ENCODE results near the gene PARL.

The PARL gene

DNA sequence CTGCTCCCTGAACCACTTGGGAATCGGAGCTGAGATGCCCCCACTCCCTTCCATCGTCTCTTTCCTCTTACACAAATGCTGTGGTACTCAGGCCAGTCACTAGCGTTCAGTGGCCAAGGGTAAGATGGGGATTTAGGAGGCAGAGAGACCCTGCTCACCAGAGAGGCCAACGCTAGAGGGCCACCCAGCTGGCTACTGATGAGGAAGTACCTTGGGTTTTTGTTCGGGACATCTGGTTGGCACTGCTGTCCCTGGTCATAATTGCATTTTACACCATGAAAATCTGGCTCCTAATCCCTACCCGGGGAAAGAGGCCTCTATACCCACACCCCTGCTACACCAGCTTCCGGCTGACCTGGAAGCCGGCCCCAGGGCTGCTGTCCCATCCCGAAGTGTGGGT is 67.0 kb downstream of the PARL start:
- no peak for DNase-seq (ENCODE audit: low read depth in 2 of 2)

DNA sequence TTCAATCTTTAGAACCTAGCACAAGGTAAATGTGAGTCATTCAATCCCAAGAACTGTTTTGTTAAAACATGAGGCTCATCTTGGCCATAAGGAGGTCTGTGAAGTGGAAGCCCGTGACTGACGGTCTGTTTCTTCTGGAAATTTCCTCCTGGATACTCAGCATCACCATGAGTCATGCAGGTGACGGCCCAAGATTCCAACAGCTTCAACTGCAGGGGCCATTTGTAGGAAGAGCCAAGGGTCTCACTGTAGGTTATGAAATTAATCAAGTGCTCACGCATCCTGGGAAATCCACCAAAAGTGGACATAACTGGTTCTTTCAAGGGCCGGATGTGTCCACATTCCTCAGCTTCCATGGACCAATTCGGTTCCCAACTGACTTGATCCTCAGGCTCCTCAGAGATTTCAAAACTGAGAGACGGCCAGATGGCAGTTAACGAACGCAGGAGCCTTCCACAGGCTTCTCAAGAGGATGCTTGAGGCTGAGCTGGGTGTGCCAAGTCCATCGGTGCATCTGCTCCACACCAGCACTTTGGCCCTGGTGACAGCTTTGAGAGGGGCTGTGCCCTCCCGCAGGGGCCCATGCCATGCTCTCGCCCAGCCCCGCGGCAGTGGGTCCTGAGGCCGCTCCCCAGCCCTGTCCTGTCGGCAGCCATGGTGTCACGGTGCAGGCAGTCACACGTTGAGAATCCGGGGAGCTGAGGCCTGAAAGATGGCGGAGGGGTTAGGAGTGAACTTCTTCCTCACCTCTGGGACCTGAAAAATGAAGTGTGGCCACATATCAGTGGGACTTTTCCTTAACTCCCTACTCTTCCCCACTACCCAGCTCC is 67.8 kb downstream of the PARL start:
- no peak for DNase-seq (ENCODE audit: low read depth in 2 of 2)

DNA sequence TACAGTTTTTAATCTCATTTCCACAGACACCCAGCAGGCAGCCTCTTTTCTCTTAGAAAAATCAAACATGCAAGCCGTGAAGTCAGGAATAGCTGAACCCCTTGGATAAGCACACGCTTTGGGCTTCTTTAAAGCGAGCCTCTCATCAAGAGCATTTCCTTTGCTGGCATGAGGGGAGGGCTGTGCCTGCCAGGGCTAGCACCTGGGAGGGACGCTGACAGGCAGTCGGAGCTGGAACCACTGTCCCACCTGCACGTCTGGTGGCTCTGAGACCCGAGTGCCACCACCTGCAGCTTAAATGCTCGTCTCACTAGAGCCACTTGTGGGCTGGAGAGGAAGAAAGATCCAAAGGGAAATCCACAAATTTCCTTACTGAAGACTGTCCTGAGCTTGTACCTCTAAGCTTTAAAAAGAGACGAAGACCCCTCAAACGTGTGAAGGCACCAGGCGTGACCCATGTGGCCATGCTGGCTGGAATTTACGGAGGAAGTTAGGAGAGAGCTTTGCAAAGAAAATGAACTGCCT is 68.7 kb downstream of the PARL start:
- no peak for DNase-seq (ENCODE audit: low read depth in 2 of 2)

DNA sequence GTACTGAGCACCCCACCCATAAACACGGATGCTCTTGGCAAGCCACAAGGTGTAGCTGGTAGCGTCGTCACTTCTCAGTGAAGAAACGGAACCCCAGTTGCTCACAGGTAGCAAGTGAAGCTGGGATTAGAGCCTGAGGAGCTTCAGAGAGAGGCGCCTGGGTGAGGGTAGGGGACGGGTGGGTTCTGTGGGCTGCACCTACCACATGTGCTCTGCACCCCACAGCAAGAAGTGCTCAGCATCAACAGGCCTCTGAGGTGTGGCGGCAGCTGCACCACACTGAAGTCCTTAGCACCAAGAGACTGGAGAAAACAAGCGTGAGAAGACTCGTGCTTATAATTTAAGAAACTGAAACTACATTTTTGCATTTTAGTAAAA is 69.1 kb downstream of the PARL start:
- no peak for DNase-seq (ENCODE audit: low read depth in 2 of 2)

DNA sequence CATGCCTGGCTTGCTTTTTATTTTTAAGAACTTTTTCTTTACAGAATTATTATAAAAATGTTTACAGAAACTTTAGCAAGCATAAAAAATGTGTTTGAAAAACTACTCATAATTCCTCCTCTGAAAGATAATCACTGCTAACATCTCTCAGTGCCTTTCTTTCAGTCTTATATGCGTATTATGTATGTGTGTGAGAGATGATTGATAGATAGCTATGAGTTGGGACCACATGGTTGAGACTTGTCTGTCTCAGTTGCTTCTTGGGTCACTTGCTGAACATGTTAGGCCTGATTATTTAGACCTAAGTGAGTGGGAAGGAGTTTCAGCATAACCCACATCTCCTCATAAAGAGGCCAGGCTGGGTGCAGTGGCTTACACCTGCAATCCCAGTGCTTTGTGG is 70.4 kb downstream of the PARL start:
- no peak for DNase-seq (ENCODE audit: low read depth in 2 of 2)

DNA sequence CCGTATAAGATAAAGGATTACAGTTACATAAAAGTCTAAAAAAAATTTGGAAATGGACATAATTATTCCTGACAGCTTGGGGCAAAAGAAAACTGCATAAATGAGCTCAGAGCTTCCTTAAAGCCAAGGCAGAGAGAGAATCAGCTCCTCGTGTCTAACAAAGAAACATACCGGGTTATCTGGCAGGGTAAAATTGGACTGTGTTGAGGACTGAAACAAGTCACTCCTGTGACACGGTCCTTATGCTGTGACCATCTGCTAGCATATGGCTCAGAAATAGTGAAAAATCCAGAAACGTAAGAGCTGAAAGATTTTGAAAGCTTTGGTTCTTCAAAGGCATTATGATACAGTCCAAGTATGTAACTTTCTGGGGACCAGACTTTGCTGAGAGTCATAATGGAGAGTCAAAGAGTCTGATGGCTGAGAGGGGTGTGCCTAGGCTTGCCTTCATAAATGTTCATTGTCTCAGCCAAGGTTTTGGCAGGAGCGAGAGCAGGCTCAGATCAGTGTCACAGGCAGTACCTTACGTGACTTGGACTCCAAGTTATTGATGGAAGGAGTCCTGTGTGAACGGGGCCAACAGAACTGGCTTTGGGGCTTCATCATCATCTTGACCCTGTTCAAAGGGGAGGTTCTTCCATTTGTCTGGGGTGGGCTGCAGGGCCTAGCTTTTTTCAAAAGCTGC is 71.8 kb downstream of the PARL start:
- DNase-seq (ENCODE audit: low read depth in 2 of 2) = no peak

DNA sequence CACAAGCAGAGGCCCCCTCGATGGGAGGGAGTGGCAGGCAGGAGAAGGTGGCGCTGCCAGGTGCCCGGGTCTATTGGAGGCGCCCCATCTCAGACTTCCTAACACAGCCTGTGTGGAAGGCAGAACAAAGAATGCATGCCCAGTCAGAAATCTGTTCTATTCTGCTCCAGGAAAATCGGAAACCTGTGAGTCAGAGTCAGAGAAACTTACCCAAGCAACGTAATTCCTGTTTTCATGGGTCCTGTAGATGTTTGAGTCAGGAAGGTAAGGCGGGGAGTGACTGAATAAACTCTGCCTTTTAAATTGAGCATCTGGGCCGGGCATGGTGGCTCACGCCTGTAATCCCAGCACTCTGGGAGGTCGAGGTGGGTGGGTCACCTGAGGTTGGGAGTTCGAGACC is 73.0 kb downstream of the PARL start:
- no peak for DNase-seq (ENCODE audit: low read depth in 2 of 2)

DNA sequence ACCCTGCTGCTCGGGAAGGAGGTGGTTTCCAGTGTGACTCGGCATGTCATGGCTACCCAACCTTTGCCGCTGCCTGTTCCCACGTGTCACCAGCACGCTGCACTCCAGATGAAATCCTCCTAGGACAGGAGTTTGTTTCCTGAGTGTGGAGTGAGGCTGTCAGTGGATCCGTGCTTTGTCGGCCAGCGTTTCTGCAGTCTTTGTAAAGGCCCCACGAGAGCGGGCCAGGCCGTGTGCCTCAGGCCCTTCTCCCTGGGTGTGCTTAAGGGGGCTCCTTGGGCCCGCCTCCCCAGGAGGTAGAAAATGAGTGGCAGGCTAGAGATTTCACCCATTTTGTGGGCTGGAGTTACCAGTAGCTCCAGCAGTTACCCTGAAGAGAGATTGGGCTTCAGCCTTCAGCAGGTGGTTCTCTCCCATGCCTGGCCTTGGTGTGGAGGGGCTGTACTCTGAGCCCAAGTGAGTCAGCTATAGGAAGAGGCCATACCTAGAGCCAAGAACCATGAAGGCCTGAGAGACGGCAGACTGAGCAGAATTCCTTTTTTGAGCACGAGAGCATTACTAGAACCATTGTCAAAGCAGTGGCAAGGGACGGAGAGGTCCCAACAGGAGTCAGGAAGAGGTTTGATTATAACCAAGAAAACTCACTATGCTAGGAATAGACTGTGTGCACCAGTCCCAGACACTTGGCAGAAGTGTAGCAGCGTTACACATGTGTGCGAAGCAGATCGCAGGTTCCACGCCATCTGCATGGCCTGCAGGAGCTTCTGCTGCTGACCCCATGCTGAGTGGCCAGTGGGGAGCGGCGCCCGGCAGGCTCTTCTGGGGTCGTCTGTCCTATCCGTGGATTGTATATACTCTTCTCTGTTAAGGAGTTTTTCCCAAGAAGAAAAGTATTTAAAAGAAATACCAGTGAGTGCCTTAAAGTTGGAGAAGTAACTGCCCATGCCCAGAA is 73.8 kb downstream of the PARL start:
- DNase-seq (ENCODE audit: low read depth in 2 of 2) = no peak

DNA sequence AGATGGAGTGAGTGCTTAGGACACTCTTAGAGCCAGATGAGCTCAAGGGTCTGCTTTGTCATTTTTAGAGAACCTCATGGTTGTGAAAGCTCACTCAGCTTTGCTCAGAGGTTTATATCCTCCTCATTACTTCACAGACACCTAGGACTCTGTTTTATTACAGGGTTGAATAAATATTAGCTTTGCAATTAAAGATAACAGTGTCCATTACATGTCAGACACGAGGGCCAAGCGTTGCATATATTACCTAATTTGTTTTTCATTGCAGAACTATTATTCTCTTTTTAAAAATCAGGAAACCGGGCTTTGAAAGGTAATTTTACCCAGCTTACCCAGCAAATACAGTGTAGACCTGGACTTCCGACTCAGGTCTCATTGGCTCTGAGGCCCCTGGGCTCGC is 75.4 kb downstream of the PARL start:
- DNase-seq (ENCODE audit: low read depth in 2 of 2) = no peak

DNA sequence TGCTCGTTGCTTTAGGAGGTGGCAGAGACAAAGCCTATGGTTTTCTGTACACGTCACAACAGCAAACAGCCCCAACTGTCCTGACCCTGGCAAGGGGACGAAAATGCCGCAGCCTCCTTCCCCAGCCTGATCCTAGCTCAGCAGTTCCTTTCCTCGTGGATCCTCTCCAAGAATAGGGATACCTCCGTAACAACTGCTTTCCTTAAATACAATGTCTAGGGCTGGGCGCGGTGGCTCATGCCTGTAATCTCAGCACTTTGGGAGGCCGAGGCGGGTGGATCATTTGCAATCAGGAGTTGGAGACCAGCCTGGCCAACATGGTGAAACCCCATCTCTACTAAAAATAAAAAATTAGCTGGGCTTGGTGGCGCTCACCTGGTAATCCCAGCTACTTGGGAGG is 76.3 kb downstream of the PARL start:
- no peak for DNase-seq (ENCODE audit: low read depth in 2 of 2)

DNA sequence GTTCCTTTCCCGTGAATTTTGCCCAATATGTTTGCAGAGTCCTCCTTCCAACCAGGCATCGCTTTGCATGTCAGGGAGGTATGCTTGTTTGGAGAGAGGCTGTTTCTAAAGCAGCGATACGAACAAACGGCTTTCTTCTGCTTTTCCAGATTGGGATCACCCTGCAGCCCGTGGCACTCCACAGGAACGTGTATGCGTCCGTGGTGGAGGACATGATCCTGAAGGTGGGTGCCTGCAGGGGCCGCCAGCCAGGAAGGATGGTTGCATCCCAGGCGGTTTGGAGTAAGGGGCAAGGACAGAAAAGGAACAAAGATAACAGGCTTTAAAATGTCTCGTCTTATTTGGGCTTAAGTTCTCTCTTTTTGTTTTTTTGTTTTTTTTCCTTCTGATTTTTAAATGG is 76.8 kb downstream of the PARL start:
- no peak for DNase-seq (ENCODE audit: low read depth in 2 of 2)

DNA sequence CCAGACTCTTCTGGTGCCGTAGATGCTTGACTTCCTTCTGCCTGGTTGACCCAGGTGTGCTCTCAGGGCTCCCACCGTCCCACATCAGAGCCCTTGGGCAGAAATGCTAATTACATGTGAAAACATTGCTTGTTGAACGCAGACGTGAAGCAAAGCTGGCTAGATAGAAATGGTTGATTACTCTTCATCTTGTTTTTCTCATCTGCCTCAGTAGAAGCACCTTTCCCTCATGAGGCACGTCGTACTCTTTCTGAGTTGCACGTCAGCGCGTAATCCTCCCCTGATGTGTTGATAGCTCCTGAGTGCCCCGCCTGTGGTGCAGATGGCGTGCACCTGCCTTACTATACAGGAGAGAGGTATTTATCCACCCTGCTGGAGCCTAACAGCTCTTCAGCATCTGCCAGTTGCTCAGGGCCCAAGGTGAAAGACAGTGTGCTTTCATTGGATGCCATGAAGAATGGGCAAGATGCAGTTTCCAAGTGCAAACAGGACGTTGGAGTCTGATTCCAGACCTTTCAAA is 77.4 kb downstream of the PARL start:
- no peak for DNase-seq (ENCODE audit: low read depth in 2 of 2)

DNA sequence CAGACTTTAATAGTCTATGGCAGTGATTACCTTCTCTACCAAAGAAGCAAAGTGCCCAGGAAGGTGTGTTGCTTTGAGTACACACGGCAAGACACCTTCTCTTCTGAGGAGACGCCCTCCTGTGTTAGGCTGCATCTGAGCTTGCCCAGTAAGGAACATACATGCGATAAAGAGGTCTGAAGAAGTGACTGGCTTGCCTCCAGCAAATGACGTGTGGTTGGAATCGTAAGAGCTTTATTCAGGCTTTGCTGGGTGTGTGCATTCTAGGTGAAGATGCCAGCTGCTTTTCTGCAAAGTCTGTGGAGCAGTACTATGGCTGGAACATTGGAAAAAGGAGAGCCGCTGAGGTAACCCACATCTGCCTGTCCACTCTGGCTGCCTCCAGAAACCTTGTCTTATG is 81.7 kb downstream of the PARL start:
- no peak for DNase-seq (ENCODE audit: low read depth in 2 of 2)

DNA sequence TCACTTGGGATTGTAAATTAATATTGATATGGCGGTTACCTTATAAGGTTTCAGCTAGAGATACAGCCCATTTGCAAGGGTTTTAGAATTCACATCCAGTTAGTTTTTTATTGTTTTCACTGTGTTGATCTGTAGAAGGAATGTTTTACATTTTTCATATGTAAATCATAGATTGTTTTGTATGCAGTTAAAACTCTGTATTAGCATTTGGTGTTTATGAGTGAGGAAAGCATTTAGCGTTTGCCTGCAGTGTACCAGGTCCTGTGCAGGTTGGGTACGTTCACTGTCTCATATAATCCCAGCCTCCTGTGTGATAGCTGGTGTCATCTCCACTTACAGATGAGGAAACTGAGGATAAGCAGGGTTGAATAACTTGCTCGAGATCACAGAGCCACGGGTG is 83.1 kb downstream of the PARL start:
- no peak for DNase-seq (ENCODE audit: low read depth in 2 of 2)

DNA sequence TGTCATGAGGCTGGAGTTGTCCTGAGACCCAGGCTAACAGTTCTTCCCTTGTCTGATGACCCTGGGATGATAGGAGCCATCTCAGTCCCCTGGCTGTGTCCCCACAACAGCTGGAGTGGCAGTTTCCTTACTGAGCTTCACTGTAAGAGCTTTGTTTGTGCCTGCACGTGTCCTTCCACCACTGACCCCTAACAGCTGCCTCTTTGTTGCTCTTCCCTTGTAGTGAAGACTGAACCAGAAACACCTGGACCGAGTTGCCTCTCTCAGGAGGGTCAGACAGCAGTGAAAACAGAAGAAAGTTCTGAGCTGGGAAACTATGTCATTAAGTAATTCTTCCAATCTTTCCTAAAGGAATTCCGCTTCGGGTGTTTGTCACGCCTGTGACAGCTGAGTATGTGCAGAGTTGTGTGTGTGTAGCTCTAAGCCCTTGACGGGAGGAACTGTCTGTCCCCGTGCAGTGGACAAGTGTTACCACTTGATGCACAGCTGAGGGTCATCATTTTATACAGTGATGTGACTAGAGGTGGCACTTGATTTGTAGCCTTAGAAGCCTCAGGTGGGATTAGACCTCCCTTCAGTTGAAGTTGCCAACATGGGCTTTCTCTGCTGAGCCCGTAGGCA is 84.3 kb downstream of the PARL start:
- DNase-seq (ENCODE audit: low read depth in 2 of 2) = no peak

DNA sequence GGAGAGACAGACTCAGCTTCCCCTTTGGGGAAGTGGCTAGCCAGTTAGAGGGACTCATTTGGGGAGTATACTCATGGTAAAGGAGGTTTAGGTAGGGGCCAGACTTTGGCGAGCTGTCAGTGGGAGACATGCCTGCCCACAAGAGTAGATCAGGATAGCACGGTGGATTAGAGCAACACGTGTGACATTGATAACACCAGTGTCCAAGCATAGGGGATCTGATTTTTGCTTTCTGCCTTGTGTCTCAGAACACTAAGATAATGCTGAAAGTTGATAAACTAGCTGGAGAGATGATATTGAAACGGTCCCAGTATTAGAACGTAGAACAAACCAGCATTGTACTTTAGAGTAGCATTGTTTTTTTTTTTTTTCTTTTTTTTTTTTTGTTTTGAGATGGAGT is 85.2 kb downstream of the PARL start:
- DNase-seq (ENCODE audit: low read depth in 2 of 2) = no peak

DNA sequence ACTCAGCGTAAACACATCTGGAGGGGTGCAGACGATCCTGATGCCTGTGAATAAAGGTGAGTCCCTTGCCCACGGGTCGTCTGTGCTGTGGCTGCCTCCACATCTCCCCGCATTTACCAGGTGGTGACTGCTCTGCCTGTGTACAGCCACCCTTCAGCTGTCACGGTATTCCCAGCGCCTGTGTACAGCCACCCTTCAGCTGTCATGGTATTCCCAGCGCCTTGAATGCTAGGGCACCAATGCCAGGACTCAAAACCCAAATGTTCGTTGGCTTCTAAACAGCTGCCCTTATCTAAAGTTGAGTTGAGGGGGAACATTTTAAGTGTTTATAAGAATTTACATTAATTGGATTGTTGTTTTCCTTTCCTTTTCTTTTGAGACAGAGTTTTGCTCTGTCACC is 86.7 kb downstream of the PARL start:
- DNase-seq (ENCODE audit: low read depth in 2 of 2) = no peak

DNA sequence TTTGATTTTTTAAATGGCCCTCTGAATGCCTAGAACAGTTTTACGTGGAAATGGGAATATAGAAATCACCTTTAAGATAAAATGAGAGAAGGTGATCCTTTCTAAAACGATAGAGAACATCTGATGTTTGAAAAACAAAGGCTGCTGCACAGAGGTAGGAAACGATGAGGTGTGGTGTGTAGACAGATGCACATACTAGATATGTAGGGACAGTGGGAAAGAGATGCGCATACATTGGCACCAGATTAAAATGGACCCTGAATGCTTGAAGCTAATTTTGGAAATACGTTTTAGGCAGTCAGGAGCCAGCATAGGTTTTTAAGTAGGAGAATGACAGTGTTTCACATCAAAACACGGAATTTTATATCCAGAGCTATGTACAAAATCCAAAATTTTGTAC is 88.3 kb downstream of the PARL start:
- no peak for DNase-seq (ENCODE audit: low read depth in 2 of 2)

DNA sequence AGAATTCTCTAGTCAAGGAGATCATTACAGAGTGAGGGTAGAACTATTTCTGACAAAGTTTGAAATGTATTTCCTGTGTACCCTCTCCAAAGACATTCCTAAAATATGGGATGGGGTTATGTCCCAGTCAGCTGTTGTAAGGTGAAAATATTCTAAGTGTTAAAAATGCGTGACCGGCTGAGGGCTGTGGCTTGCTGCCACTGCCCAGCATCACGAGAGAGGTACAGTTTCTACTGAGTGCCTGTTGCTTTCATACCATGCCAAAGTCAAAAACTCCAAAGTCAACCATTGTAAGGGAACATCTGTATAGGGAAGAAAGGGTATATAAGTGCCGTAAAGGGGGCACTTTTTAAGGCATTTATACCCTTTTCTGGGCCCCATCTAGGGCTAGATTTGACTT is 90.2 kb downstream of the PARL start:
- DNase-seq (ENCODE audit: low read depth in 2 of 2) = no peak

DNA sequence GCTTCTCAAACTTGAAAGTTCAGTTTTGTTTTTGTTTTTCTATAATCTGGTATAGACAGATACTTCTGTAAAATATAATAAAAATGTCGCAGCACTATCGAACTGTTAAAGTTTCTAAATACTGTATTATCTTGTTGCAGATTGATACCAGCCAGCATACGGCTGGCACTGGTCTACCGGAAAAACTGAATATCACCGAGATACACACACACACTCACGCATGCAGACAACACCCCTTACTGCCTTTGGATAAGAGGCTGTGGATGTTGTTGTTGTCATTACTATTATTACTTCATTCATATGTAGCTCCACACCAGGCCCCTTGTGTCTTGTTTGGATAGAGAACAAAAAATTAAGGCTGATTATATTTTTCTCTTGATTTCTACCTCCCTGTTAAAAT is 91.7 kb downstream of the PARL start:
- no peak for DNase-seq (ENCODE audit: low read depth in 2 of 2)

DNA sequence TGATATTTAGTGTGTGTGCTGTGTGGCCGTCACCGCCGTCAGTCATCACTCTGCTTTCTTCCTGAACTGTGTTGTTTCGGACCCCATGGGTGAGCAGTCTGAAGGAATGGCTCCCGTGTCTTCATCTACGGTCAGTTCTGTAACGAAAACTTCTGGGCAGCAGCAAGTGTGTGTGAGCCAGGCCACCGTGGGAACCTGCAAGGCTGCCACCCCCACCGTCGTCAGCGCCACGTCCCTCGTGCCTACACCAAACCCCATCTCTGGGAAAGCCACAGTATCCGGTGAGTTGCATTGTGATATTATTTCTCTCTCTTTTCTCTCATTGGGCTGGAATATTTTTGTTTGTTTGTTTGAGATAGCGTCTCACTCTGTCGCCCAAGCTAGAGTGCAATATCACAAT is 94.0 kb downstream of the PARL start:
- DNase-seq (ENCODE audit: low read depth in 2 of 2) = no peak

DNA sequence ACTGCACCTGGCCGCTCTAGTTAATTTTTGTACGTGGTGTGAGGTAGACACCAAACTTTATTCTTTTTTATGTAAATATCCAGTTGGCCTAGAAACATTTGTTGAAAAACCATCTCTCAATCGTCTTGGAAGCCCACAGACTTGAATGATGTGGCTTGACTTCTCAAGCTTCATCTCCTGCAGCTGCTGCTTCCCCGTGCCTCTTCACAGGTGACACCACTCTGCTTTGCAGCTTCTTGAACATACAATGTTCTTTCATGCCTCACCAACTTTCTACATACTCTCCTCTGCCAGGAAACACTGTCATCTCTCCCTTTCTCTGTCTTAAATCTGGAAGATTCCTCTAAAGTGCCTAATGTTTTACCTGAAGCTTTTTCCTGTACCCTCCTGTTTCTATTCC is 94.9 kb downstream of the PARL start:
- no peak for DNase-seq (ENCODE audit: low read depth in 2 of 2)
